Stimulated activated CD4-positive, alpha-beta T cell treated with anti-CD3 and anti-CD28 coated beads, Interleukin-1b, Interleukin-23, amount 100 ng/mL, for 1 hour (primary cell): ENCODE results near the gene ERH.

ENCODE experiments used
- DNase-seq, 2 donors: peaks; one replicate each; pipeline ENCODE4 v3.0.0-alpha.2; 2020; ENCODE audit warnings: low read depth in 2 of 2

Gene ERH

GRCh38 chr14:69356903-69357543 is 41.1 kb downstream of the ERH start:
- no peak for DNase-seq

DNA sequence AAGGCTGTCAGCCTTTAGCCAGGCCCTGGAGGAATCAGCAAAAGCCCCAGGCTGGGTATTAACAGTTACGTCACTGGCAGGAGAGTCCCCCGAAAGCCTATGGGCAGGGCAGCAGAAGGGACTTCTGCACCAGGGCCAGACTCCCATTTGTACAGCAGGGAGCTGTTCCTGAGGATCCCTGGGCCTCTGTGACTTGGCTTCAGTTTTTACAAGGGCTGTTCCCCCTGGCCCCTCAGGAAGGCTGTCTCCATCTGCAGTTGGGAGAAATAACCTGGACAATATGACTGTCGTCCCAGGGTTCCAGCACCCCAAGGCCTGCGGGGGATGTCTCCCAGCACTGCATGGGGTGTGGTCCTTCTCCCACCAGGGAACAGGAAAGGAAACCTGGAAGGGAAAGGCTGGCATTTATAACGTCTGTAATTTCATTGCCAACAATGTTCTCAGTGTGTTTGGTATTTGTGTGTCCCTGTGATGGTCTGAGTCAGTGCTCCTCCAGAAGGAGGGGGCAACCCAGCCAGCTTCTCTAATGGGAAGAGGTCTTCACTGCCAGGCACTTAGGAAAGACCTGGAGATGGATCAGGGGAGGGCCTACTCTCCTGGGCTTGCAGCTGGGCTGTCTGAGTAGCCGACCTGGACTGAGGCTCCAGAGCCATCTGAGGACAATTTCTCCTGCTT is 42.4 kb downstream of the ERH start:
- no peak for DNase-seq

- no peak for DNase-seq
These were observed 42.9 kb downstream of the ERH start for GRCh38 chr14:69355154-69355597.

DNA sequence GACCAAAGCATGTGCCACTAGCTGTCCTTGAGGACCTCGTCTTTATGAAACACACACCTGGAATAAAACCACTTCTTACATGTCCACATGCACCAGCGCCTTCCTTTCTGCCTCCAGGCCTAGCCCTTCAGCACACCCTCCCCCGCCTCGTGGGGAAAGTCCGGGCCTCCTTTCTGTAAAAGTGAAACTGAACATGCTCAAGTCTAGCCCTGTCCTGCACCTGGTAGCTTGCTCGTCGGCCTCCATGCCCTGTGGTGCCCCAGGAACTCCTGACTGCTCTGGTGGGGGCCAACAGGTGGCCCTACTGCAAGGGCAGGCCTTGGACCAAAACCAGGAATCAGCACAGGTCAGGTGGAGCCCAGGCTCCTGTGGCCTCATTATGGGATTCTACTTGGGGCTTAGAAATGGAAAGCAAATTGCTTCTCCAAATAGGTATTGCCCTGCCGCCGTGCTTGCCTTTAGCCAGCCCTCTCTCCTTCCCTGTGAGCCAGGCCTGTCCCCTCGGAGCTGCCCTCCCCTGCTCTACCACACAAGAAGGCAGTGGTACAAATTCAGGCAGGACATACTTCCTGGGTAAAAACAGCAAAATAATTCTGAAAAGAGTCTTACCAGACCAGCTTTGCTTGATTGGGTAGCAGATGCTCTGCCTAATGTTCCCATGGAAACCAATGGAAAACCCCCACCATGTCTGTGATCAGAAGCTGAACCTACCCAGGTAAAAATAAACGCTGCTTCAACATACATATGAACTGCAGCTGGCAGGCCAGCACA is 43.5 kb downstream of the ERH start:
- DNase-seq: peak in 1 of 2 donors; percentile 41

- no peak for DNase-seq
These were observed 44.9 kb downstream of the ERH start for GRCh38 chr14:69353168-69353567.

DNA sequence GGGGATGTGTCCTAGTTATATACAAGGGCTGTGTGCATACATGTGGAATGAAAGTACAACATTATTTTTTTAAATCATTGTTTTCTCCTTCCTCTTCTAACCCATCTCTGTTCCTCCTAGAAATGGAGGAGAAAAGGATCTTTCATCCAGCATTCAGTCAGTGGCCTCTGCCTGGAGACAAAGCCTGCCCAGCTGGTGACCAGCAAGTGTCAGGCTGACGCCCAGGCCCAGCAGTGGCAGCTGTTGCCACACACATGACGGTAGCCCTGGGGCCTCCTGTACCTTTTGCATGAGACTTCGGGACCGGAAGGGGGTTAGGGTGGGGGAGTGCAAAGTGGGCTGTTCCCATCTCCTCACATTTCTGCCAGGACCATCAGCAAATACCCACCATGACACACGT is 46.2 kb downstream of the ERH start:
- no peak for DNase-seq

GRCh38 chr14:69351385-69351784 is 46.7 kb downstream of the ERH start:
- no peak for DNase-seq

DNA sequence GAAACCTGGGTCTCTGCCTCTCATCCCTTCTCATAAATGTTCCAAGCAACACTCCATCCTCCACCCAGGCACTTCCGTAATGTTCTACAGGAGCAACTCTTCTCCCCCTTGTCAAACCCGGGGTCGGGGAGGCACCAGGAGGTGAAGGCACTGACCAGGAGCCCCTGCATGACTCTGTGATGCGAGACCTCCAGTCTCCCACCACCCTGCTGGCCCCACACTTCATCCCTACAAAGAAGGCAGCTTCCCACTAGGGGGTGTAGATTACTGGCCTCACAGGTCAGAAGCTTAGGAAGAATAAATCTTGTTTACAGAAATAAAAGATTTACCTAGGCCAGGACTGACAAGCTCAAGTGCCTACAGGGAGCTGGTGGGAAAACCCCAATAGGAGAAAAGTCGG is 47.2 kb downstream of the ERH start:
- no peak for DNase-seq

- no peak for DNase-seq
These were observed 48.9 kb downstream of the ERH start for GRCh38 chr14:69349091-69349777.

- DNase-seq: no peak
These were observed 51.4 kb downstream of the ERH start for GRCh38 chr14:69346710-69347109.

DNA sequence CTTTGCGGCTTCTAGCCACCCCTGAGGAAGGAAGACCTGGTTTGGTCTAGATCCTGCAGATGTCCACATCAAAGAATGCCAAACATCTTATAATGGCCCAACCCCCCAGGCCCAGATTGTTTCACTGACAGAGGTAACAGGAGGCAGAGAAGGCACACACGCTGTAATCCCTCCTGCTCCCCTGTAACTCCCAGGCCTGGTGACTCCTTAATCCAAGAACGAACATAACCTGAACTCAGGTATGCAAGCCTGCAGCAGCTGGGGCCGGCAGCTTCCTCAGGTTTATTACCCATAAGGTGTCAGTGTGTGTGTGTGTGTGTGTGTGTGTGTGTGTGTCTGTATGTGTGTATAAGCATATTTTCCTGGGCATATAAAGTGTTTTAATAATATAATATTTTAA is 52.7 kb downstream of the ERH start:
- DNase-seq: no peak

GRCh38 chr14:69344171-69344570 is 53.9 kb downstream of the ERH start:
- no peak for DNase-seq

DNA sequence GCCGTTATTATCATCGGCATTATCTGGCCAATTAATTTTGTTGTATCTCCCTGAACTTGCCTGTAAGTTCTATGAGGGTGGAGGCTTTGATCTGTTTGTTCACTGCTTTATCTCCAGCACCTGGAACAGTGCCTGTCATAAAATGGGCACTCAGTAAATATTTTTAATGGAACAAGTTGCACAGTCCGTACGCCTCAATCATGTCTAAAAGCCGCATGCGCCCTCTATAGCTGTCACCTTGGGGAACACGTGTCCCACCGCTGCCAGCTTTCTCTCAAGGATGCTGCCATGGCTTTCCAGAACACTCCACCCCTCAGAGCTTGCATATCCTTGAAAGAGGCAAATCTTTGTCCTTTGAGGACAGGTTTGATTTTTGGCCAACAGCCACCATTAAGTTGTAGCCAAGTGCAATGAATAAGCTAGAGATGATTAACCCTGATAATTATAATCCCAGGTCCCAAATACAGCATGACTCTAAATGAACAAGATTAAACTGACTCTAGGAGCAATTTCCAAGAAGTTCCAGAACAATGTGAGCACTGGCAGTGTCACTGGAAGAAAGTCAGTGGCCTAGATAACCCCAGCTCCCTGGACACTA is 55.1 kb downstream of the ERH start:
- DNase-seq: no peak

DNA sequence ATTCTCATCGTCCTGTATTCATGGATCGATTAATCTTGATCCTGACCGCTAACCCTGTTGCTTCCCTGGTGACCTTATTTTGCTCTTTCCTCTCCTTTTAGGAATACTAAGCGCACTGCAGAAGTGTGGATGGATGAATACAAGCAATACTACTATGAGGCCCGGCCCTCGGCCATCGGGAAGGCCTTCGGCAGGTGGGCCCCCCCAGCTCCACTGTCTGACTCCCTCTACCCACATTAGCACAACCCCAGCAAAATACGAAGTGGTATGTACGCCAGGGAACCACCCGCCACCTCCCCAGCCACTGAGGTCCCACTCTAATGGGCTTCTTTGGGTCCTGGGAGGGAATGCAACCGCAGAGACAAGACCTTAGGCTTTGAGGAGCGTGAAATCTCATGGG is 58.7 kb downstream of the ERH start:
- no peak for DNase-seq

- no peak for DNase-seq
These were observed 60.1 kb downstream of the ERH start for GRCh38 chr14:69337984-69338383.

DNA sequence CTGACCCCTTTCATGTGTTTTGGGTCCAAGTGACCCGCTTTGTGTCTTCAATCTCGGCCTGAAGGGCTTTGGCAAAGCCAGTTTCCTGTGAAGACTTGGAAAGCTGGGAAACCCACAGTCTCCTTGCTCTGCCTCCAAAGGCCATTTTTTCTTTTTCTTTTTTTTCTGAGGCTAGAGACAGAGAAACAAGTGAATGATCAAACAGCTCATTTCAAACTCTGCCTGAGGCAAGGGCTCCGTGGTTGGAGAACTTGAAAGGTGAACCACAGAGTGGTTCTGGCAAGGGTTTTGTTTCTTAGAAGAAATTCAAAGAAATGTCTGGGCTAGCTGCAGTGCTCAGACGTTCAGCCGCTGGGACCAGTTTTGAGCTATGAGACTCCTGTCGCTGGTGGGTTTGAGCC is 62.7 kb downstream of the ERH start:
- no peak for DNase-seq

GRCh38 chr14:69334576-69334975 is 63.5 kb downstream of the ERH start:
- DNase-seq: no peak

GRCh38 chr14:69333791-69334337 is 64.2 kb downstream of the ERH start:
- no peak for DNase-seq

DNA sequence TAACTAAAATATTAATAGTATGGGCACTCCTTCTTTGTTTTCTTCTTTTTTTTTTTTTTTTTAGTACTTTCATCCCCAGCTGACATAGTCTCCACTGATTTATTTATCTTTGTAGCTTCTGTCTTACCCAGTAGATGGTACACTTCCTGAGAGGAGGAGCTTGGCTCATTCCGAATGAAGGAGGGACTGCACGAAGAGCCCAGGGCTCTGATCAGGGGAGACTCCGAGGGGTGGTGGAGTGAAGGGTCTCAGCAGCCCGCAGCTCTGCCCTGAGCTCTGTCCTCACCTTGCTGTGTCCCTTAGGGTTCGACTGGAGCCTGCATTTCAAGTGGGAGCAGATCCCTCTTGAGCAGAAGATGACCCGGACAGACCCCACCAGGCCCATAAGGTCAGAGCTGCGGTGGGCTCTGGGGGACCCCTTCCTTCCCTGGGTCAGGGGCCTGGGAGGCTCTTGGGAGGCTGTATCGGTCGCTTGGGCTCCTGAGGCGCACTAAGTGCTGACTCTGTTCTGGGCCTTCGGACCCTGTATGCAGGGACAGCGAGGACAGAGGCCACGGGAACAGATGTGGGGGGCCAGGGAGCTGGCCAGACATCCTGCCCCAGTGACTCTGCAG is 65.2 kb downstream of the ERH start:
- DNase-seq: no peak

DNA sequence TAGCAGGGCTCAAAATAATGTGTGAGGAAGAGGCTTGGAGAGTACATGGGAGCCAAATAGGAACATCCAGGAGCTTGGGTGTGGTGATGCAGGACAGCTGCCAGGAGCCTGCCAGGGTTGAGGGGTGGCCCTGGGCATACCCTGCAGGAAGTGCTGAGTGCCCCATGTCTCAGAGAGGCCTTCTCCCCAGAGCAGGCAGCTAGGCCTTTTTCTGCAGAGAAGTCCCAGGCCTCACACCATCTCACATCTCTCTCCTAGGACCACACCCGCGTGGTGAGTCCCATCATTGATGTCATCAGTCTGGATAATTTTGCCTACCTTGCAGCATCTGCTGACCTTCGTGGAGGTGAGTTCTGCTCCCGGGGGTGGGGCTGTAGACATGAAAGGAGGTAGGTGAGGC is 66.9 kb downstream of the ERH start:
- DNase-seq: no peak
